ENCODE measurements around the gene TBC1D1.

TBC1D1 gene

DNA sequence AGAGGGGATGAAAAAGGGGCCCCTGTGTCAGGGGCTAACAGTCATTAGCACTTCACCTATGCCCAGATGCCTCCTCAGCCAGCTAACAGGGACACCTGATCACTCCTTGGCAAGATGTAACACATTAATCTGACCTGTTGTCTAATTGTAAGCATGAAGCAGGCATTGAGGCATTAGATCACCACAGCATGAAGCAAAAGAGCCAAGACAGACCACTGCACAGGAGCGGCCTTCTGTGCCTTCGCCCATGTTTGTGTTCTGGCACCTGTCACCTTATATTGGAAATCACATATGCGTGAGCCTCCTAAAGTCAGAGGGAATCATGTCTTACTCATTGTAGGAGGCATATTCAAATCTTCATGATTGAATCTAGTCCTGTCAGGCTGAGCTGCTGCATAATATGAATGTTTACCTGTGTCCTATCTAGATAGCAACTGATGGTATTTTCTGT, 117.7 kb downstream of the TBC1D1 start:
- Histone ChIP-seq H3K27ac (ENCODE audit: extremely low read depth, low read depth, low read length) (no peak overlapping the region), H3K4me1 (ENCODE audit: control insufficient read depth, insufficient read depth, low read length) (peaks cover 5% of the 10 kb centered on the region; the same call in 1 of the 2 replicates)
- CTCF ChIA-PET, result interaction anchor here (0.6 to 1.1 kb wide), 2 partner anchors 20 to 406 kb away, joined by 3 to 6 read pairs; no protein-coding TSS in a partner anchor

DNA sequence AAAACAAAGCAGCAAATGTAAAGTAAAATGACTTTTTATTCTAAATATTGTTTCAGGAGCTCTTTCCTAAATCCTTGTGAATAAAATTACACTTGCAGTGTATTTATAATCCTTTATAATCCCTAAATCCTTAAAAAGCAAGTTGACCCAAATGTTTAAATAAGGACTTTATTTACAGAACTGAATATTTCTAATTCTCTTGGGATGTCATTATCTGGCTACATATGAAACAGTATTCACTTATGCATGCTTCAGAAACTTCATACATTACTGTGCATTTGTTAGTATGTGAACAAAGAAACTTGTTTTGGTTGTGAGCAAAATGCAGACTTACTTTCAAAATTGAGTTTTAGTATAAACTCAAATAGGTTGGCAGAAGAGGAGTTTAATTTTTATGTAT, 118.5 kb downstream of the TBC1D1 start:
- Histone ChIP-seq H3K9me3 (ENCODE audit: control insufficient read depth, insufficient read depth, low read depth, low read length) (no peaks in the 10 kb centered on the region), H3K27ac (ENCODE audit: extremely low read depth, low read depth, low read length) (no peak overlapping the region), H3K4me3 (ENCODE audit: low read depth, low read length) (no peak overlapping the region), H3K36me3 (ENCODE audit: control insufficient read depth in 2 of 2, insufficient read depth in 1 of 2, low read length in 2 of 2) (no peaks in the 10 kb centered on the region), H3K4me1 (ENCODE audit: control insufficient read depth, insufficient read depth, low read length) (peaks cover 5% of the 10 kb centered on the region; the same call in 1 of the 2 replicates)
- TF ChIP-seq SCRT2 (tag by site-specific recombination; IDR thresholded peaks at IDR 0.05), result no peak
- ChIA-PET POLR2A (no interaction called here), CTCF (no interaction called here)

More for the DNA sequence above, 117.7 kb downstream of the TBC1D1 start:
- Histone ChIP-seq H3K36me3 (ENCODE audit: control insufficient read depth in 2 of 2, insufficient read depth in 1 of 2, low read length in 2 of 2) (no peaks in the 10 kb centered on the region), H3K4me3 (ENCODE audit: low read depth, low read length) (no peak overlapping the region), H3K9me3 (ENCODE audit: control insufficient read depth, insufficient read depth, low read depth, low read length) (no peaks in the 10 kb centered on the region)
- TF ChIP-seq KLF8 (tag by site-specific recombination; IDR thresholded peaks at IDR 0.05) (no peak), SCRT2 (tag by site-specific recombination; IDR thresholded peaks at IDR 0.05) (peak; percentile 81)
- POLR2A ChIA-PET, result no interaction called here

DNA sequence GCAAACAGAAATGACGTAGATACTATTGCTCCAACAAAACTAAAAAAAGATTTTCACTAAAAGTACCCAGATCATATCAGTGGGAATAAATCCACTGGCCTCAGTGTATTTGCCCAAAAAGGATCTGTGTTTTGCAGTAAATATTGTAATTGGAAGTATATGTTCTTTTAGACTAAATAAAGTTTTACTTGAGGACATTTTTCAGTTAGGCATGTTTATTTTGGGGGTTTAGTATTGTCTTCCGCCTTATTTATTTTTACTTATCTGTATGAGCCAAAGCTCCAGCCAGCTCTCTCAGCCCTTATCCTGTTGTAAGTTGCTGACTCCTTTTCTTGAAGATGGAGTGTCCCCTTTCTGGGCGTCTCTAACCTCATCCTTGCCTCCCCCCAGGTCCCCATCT, 119.1 kb downstream of the TBC1D1 start:
- Histone ChIP-seq H3K9me3 (ENCODE audit: control insufficient read depth, insufficient read depth, low read depth, low read length) (no peaks in the 10 kb centered on the region), H3K36me3 (ENCODE audit: control insufficient read depth in 2 of 2, insufficient read depth in 1 of 2, low read length in 2 of 2) (peaks cover 0 to 4% of the 10 kb centered on the region in 2 experiments; a peak in 1 of 3 replicates), H3K27ac (ENCODE audit: extremely low read depth, low read depth, low read length) (no peak overlapping the region), H3K4me1 (ENCODE audit: control insufficient read depth, insufficient read depth, low read length) (peaks cover 5% of the 10 kb centered on the region; the same call in 1 of the 2 replicates), H3K4me3 (ENCODE audit: low read depth, low read length) (no peak overlapping the region)
- CTCF ChIA-PET, result no interaction called here
- POLR2A ChIA-PET, result interaction anchor here (0.5 kb wide), 1 partner anchor 135 kb away, joined by 3 read pairs; no protein-coding TSS in a partner anchor
- TF ChIP-seq ZNF221 (tag by site-specific recombination; IDR thresholded peaks at IDR 0.05; ENCODE audit: borderline replicate concordance) (no peak), YY1 (tag by site-specific recombination; IDR thresholded peaks at IDR 0.05) (no peak), ZNF112 (tag by site-specific recombination; IDR thresholded peaks at IDR 0.05) (no peak), ZNF501 (tag by site-specific recombination; IDR thresholded peaks at IDR 0.05) (no peak), PRDM1 (tag by site-specific recombination; IDR thresholded peaks at IDR 0.05) (no peak), ZNF747 (tag by site-specific recombination; IDR thresholded peaks at IDR 0.05) (no peak), ZNF248 (tag by site-specific recombination; IDR thresholded peaks at IDR 0.05) (no peak)
- TF ChIP-seq, protein P1, sequence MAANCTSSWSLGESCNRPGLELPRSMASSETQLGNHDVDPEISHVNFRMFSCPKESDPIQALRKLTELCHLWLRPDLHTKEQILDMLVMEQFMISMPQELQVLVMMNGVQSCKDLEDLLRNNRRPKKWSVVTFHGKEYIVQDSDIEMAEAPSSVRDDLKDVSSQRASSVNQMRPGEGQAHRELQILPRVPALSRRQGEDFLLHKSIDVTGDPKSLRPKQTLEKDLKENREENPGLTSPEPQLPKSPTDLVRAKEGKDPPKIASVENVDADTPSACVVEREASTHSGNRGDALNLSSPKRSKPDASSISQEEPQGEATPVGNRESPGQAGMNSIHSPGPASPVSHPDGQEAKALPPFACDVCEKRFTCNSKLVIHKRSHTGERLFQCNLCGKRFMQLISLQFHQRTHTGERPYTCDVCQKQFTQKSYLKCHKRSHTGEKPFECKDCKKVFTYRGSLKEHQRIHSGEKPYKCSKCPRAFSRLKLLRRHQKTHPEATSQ (tag by site-specific recombination; IDR thresholded peaks at IDR 0.05), result no peak
- TF ChIP-seq, protein P2, sequence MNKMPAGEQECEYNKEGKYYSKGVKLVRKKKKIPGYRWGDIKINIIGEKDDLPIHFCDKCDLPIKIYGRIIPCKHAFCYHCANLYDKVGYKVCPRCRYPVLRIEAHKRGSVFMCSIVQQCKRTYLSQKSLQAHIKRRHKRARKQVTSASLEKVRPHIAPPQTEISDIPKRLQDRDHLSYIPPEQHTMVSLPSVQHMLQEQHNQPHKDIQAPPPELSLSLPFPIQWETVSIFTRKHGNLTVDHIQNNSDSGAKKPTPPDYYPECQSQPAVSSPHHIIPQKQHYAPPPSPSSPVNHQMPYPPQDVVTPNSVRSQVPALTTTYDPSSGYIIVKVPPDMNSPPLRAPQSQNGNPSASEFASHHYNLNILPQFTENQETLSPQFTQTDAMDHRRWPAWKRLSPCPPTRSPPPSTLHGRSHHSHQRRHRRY (tag by site-specific recombination; IDR thresholded peaks at IDR 0.05), result no peak
- TF ChIP-seq, protein P3, sequence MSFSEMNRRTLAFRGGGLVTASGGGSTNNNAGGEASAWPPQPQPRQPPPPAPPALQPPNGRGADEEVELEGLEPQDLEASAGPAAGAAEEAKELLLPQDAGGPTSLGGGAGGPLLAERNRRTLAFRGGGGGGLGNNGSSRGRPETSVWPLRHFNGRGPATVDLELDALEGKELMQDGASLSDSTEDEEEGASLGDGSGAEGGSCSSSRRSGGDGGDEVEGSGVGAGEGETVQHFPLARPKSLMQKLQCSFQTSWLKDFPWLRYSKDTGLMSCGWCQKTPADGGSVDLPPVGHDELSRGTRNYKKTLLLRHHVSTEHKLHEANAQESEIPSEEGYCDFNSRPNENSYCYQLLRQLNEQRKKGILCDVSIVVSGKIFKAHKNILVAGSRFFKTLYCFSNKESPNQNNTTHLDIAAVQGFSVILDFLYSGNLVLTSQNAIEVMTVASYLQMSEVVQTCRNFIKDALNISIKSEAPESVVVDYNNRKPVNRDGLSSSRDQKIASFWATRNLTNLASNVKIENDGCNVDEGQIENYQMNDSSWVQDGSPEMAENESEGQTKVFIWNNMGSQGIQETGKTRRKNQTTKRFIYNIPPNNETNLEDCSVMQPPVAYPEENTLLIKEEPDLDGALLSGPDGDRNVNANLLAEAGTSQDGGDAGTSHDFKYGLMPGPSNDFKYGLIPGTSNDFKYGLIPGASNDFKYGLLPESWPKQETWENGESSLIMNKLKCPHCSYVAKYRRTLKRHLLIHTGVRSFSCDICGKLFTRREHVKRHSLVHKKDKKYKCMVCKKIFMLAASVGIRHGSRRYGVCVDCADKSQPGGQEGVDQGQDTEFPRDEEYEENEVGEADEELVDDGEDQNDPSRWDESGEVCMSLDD (tag by site-specific recombination; IDR thresholded peaks at IDR 0.05), result no peak
- TF ChIP-seq, protein P4, sequence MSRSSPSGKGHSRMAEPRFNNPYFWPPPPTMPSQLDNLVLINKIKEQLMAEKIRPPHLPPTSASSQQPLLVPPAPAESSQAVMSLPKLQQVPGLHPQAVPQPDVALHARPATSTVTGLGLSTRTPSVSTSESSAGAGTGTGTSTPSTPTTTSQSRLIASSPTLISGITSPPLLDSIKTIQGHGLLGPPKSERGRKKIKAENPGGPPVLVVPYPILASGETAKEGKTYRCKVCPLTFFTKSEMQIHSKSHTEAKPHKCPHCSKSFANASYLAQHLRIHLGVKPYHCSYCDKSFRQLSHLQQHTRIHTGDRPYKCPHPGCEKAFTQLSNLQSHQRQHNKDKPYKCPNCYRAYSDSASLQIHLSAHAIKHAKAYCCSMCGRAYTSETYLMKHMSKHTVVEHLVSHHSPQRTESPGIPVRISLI (tag by site-specific recombination; IDR thresholded peaks at IDR 0.05), result no peak
- TF ChIP-seq, protein P5, sequence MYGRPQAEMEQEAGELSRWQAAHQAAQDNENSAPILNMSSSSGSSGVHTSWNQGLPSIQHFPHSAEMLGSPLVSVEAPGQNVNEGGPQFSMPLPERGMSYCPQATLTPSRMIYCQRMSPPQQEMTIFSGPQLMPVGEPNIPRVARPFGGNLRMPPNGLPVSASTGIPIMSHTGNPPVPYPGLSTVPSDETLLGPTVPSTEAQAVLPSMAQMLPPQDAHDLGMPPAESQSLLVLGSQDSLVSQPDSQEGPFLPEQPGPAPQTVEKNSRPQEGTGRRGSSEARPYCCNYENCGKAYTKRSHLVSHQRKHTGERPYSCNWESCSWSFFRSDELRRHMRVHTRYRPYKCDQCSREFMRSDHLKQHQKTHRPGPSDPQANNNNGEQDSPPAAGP (tag by site-specific recombination; IDR thresholded peaks at IDR 0.05), result no peak
- TF ChIP-seq, protein P6, sequence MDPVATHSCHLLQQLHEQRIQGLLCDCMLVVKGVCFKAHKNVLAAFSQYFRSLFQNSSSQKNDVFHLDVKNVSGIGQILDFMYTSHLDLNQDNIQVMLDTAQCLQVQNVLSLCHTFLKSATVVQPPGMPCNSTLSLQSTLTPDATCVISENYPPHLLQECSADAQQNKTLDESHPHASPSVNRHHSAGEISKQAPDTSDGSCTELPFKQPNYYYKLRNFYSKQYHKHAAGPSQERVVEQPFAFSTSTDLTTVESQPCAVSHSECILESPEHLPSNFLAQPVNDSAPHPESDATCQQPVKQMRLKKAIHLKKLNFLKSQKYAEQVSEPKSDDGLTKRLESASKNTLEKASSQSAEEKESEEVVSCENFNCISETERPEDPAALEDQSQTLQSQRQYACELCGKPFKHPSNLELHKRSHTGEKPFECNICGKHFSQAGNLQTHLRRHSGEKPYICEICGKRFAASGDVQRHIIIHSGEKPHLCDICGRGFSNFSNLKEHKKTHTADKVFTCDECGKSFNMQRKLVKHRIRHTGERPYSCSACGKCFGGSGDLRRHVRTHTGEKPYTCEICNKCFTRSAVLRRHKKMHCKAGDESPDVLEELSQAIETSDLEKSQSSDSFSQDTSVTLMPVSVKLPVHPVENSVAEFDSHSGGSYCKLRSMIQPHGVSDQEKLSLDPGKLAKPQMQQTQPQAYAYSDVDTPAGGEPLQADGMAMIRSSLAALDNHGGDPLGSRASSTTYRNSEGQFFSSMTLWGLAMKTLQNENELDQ (tag by site-specific recombination; IDR thresholded peaks at IDR 0.05; ENCODE audit: low read depth), result no peak
- TF ChIP-seq, protein P7, sequence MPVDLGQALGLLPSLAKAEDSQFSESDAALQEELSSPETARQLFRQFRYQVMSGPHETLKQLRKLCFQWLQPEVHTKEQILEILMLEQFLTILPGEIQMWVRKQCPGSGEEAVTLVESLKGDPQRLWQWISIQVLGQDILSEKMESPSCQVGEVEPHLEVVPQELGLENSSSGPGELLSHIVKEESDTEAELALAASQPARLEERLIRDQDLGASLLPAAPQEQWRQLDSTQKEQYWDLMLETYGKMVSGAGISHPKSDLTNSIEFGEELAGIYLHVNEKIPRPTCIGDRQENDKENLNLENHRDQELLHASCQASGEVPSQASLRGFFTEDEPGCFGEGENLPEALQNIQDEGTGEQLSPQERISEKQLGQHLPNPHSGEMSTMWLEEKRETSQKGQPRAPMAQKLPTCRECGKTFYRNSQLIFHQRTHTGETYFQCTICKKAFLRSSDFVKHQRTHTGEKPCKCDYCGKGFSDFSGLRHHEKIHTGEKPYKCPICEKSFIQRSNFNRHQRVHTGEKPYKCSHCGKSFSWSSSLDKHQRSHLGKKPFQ (tag by site-specific recombination; IDR thresholded peaks at IDR 0.05), result no peak
